Osteoblast (primary cell): ENCODE data around the gene DDX5. TPM values are rescaled to one million over a fixed set of nuclear protein-coding genes. Genes with fewer than 3 reads are reported as not detected.
A peak's percentile ranks its signal among the peaks of the same experiment; 100 is the strongest.

Experiments used
- DNase-seq: peaks from one replicate; pipeline ENCODE4 v3.0.0; 2011; ENCODE audit warnings: low spot score, mixed read lengths; ENCODE audit not compliant: insufficient read length; ENCODE audit errors: missing footprints
- H2AFZ ChIP-seq: 2 replicates; pipeline ENCODE4 v1.6.0; 2011; ENCODE audit warnings: mild to moderate bottlenecking, low read length
- H3K27ac ChIP-seq: 2 replicates; pipeline ENCODE4 v1.5.1; 2011; ENCODE audit warnings: mild to moderate bottlenecking, low read depth, low read length, moderate library complexity
- H3K27me3 ChIP-seq: 2 replicates; pipeline ENCODE4 v1.6.0; 2012; ENCODE audit warnings: mild to moderate bottlenecking, control low read depth, inconsistent platforms, low read length, moderate library complexity; ENCODE audit not compliant: insufficient read depth
- H3K36me3 ChIP-seq: 2 replicates; pipeline ENCODE4 v1.5.1; 2011; ENCODE audit warnings: mild to moderate bottlenecking, low read length, control low read depth, moderate library complexity; ENCODE audit not compliant: insufficient read depth
- H3K4me1 ChIP-seq: 2 replicates; pipeline ENCODE4 v1.5.1; 2011; ENCODE audit warnings: mild to moderate bottlenecking, low read length, control low read depth, moderate library complexity; ENCODE audit not compliant: insufficient read depth
- H3K4me2 ChIP-seq: 2 replicates; pipeline ENCODE4 v1.6.0; 2011; ENCODE audit warnings: mild to moderate bottlenecking, low read length; ENCODE audit not compliant: insufficient read depth
- H3K4me3 ChIP-seq: fragments of 200-600 bp; sonication (generic); 3 replicates; pipeline ENCODE4 v1.5.1; 2012; ENCODE audit warnings: mild to moderate bottlenecking, low read length, inconsistent platforms; ENCODE audit not compliant: insufficient read depth
- H3K79me2 ChIP-seq: 2 replicates; pipeline ENCODE4 v1.6.0; 2012; ENCODE audit warnings: mild to moderate bottlenecking, low read length, control low read depth, inconsistent platforms; ENCODE audit not compliant: insufficient read depth
- H3K9me3 ChIP-seq: 2 replicates; pipeline ENCODE4 v1.5.1; 2011; ENCODE audit warnings: low read depth, low read length, control low read depth
- H4K20me1 ChIP-seq: 2 replicates; pipeline ENCODE4 v1.6.0; 2012; ENCODE audit warnings: mild to moderate bottlenecking, low read length, control low read depth; ENCODE audit not compliant: insufficient read depth
- total RNA-seq: library from RNA; depleted of rRNA; stranded (reverse); fragments of >200 nt; gene quantifications from 2 replicates; pipeline ENCODE4 v1.2.3, GENCODE V29; 2012
- TF ChIP-seq, protein P1 (sequence below): IDR thresholded peaks from 2 replicates; pipeline ENCODE4 v1.5.1; 2011; ENCODE audit warnings: mild to moderate bottlenecking, low read depth, low read length, moderate library complexity; ENCODE audit errors: extremely low read depth

The DDX5 gene
- total RNA-seq, 1 donor = 291 TPM

DNA sequence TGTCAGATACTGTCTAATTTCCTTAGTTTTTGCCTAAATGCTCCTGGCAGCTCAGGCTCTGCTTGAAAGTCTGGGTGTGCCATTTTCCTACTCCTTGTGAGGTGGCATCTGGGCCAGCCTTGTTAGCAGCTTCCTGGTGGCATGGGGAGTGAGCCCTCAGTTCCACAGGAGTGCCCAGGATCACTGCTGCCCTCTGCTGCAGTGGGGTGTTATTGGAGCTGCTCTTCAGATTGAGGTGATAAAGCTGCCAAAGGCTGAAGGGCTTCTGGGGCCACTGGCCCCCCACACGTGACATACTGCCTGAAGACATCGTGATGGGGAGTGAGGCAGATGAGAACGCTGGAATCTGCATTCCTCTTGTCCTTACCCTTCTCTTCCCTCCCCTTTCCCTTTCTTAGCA lies 28.1 kb upstream of the DDX5 start:
- no peak for DNase-seq
- Histone ChIP-seq H3K27me3 (no peaks in the 10 kb centered on the region), H3K36me3 (peaks cover 96% of the 10 kb centered on the region), H3K4me2 (no peak overlapping the region), H3K4me3 (no peak overlapping the region), H2AFZ (no peak overlapping the region), H3K27ac (peak overlapping the region; percentile 1), H4K20me1 (peaks cover 3% of the 10 kb centered on the region), H3K4me1 (peaks cover 8% of the 10 kb centered on the region), H3K9me3 (no peaks in the 10 kb centered on the region), H3K79me2 (no peaks in the 10 kb centered on the region)
- TF ChIP-seq, protein P1, sequence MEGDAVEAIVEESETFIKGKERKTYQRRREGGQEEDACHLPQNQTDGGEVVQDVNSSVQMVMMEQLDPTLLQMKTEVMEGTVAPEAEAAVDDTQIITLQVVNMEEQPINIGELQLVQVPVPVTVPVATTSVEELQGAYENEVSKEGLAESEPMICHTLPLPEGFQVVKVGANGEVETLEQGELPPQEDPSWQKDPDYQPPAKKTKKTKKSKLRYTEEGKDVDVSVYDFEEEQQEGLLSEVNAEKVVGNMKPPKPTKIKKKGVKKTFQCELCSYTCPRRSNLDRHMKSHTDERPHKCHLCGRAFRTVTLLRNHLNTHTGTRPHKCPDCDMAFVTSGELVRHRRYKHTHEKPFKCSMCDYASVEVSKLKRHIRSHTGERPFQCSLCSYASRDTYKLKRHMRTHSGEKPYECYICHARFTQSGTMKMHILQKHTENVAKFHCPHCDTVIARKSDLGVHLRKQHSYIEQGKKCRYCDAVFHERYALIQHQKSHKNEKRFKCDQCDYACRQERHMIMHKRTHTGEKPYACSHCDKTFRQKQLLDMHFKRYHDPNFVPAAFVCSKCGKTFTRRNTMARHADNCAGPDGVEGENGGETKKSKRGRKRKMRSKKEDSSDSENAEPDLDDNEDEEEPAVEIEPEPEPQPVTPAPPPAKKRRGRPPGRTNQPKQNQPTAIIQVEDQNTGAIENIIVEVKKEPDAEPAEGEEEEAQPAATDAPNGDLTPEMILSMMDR = peak; percentile 19

DNA sequence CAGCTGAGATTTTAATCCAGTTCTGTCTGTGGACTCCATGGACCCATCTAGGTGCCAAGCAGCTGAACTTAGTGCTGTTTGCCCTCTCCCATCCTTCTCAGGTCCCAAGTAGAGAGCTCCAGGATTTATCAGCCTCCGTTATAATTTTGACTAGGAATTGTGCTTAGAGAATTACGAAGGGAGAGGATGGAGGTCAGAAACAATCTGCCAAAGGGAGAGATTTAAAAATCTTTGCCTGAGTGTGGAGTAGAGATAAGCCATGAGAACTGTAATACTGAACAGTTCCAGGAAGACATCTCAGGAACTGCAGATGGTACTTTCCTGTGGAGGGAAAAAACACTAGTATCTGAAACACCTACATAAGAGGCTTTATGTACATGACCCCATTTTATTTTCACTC lies 27.7 kb upstream of the DDX5 start:
- peaks cover 96% of the 10 kb centered on the region for H3K36me3 ChIP-seq

DNA sequence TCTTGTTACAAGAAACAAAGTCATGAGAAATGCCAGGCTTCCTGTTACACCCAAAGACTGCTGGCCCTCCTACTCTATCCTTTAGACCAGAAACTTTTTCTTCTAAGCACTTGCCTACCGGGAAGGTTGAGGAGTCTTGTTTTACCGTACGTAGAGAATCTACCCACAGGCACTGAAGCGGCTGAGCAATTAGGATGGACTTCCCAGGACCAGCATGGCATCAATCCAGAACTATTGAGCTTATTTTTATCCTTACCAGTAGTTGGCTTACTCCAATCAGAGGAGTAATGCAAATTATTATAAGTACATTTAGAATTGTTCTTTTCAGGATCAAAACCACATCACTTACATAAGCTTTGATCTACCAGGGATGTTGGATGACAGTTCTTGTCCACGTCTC lies 26.3 kb upstream of the DDX5 start:
- TF ChIP-seq, protein P1 = no peak
- H3K4me2 ChIP-seq = no peak overlapping the region
- no peaks in the 10 kb centered on the region for H3K9me3 ChIP-seq
- H3K4me3 ChIP-seq = no peak overlapping the region
- peaks cover 88% of the 10 kb centered on the region for H3K36me3 ChIP-seq
- peaks cover 8% of the 10 kb centered on the region for H3K4me1 ChIP-seq
- H4K20me1 ChIP-seq = peaks cover 3% of the 10 kb centered on the region
- no peak overlapping the region for H2AFZ ChIP-seq
- no peaks in the 10 kb centered on the region for H3K27me3 ChIP-seq
- H3K27ac ChIP-seq = peak overlapping the region; percentile 24
- no peak for DNase-seq
- no peaks in the 10 kb centered on the region for H3K79me2 ChIP-seq

More for the DNA sequence above, 27.7 kb upstream of the DDX5 start:
- H3K27ac ChIP-seq = peak overlapping the region; percentile 1
- H2AFZ ChIP-seq = no peak overlapping the region
- no peaks in the 10 kb centered on the region for H3K79me2 ChIP-seq
- TF ChIP-seq, protein P1 = no peak
- no peak overlapping the region for H3K4me2 ChIP-seq
- H3K4me3 ChIP-seq = no peak overlapping the region
- no peaks in the 10 kb centered on the region for H3K27me3 ChIP-seq
- no peaks in the 10 kb centered on the region for H3K9me3 ChIP-seq
- no peak for DNase-seq
- H3K4me1 ChIP-seq = peaks cover 8% of the 10 kb centered on the region
- peaks cover 3% of the 10 kb centered on the region for H4K20me1 ChIP-seq

DNA sequence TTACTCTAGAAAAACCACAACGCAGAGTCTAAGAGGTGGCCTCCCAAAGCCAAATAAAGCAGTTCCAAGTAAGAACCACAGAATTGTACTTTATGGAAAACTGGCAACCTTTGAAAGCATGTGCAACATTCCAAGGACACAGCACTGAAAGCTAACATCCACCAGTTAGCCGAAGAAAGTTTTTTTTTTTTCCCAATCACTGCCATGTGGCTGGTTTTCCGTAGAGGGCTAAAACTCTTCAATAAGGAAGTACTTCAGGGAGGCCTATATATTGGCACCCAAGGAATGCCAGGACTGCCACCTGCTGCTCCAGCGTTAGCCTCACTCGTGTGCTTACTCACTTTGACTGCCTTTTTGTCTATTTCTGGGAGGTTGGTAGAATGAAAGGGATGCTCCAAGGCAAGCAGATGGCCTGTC lies 25.9 kb upstream of the DDX5 start:
- Histone ChIP-seq H3K4me3 (no peak overlapping the region), H3K79me2 (no peaks in the 10 kb centered on the region), H4K20me1 (peaks cover 3% of the 10 kb centered on the region), H2AFZ (no peak overlapping the region), H3K36me3 (peaks cover 88% of the 10 kb centered on the region), H3K4me1 (peaks cover 8% of the 10 kb centered on the region), H3K27ac (peak overlapping the region; percentile 24), H3K9me3 (no peaks in the 10 kb centered on the region), H3K27me3 (no peaks in the 10 kb centered on the region), H3K4me2 (no peak overlapping the region)
- TF ChIP-seq, protein P1 = no peak
- no peak for DNase-seq
